ENCODE results near the gene DHRS4L2.

DNA sequence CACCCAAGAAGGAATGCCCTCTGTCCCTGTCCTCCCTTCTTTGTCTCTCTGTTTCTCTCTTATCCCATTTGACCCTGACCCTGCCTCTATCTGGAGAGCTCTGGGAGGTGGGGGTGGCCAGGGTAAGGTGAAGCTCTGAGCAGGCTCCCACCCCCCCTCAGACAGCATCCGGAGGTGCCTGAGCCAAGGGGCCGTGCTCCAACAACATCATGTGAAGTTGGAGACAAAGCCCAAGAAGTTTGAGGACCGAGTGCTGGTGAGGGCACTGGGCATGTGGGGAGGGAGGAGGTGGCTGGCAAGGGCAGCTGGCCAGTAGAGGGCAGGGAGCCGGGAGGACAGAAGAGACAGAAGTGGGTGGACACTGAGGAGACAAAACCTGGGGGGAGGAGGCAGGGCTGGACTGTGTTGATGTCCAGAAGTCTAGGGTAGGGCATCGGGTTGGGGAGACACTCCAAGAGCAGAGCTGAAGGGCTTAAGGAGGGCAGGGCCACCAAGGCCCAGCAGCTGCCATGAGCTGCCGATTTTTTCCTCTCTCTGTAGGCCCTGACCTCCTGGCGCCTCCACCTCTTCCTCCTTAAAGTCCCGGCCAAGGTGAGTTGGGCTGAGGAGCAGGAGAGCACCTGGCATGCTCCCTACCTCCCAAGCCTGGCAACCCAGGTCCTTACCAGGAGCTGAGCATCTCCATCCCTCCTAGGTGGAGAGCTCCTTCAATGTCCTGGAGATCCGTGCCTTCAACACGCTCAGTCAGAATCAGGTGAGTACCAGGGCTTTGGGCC, 65.0 kb downstream of the DHRS4L2 start:
- TF ChIP-seq CTCF (IDR thresholded peaks at IDR 0.05; ENCODE audit: poor library complexity): no peak
- no peak for TF ChIP-seq EZH2 (IDR thresholded peaks at IDR 0.05; ENCODE audit: borderline replicate concordance)

Data from hepatocyte (in vitro differentiated cells).